HepG2 (cell line): ENCODE measurements around the gene SYPL2. TPM values are rescaled to one million over a fixed set of nuclear protein-coding genes. Genes with fewer than 3 reads are reported as not detected.

Source experiments
- ATAC-seq: fragments of 200-7000 bp; cut with Tn5 transposase; 3 replicates; pipeline ENCODE4 v1.9.1; 2020; ENCODE audit warnings: mild to moderate bottlenecking, moderate library complexity
- BruUV-seq: library from RNA; stranded (reverse); fragments of 400-500 nt; replicated peaks from 2 replicates; lab custom pipeline; 2021; lab: Mats Ljungman, UMichigan
- CTCF ChIA-PET: fragments of 300-600 bp; formaldehyde crosslinking; extraction: SDS; loops from one replicate; lab custom pipeline; 2021; ENCODE audit warnings: low total read pairs, inconsistent platforms, low intra/inter-chr PET ratio; lab: Yijun Ruan, JAX
- POLR2A ChIA-PET: fragments of 350-600 bp; sonication (Branson Sonifier 250); formaldehyde crosslinking; loops from one replicate; lab custom pipeline; 2020; ENCODE audit warnings: antibody characterized with exemption, inconsistent platforms; lab: Yijun Ruan, JAX
- DNase-seq: peaks from one replicate; pipeline ENCODE4 v3.0.0-alpha.2; 2015; ENCODE audit warnings: low spot score
- FAIRE-seq: peaks from 3 replicates; lab custom pipeline; 2011; peaks lifted over from hg19 to GRCh38; lab: Jason Lieb, UNC
- H2AFZ ChIP-seq: one replicate; pipeline ENCODE4 v1.6.1; 2011; ENCODE audit warnings: low read length, inconsistent platforms
- H3K27ac ChIP-seq: fragments of 300-600 bp; 3 replicates; pipeline ENCODE4 v1.8.0; 2011; ENCODE audit warnings: mixed run types, mild to moderate bottlenecking, mixed read lengths, low read length, inconsistent platforms; ENCODE audit not compliant: insufficient read depth; ENCODE audit errors: extremely low read length
- H3K27me3 ChIP-seq, 2 experiments: fragments of 200-600 bp in 1 of 2; 2 replicates in 1 of 2; 3 replicates in 1 of 2; pipeline versions ENCODE4 v1.6.0 to v1.8.0; 2011; ENCODE audit warnings: low read length in 2 of 2, mild to moderate bottlenecking in 2 of 2, moderate library complexity in 2 of 2, inconsistent platforms in 1 of 2; ENCODE audit not compliant: insufficient read depth in 2 of 2, control insufficient read depth in 1 of 2
- H3K36me3 ChIP-seq, 2 experiments: fragments of 200-600 bp in 1 of 2; replicated peaks in 1 of 2; 2 replicates in 1 of 2; 3 replicates in 1 of 2; pipeline versions ENCODE4 v1.5.1 to v1.8.0; 2011; ENCODE audit warnings: low read length in 2 of 2, inconsistent platforms in 1 of 2; ENCODE audit not compliant: insufficient read depth in 2 of 2, control insufficient read depth in 1 of 2
- H3K4me1 ChIP-seq: 2 replicates; pipeline ENCODE4 v1.5.1; 2012; ENCODE audit warnings: low read length, inconsistent platforms; ENCODE audit not compliant: insufficient read depth
- H3K4me2 ChIP-seq: 2 replicates; pipeline ENCODE4 v1.6.0; 2011; ENCODE audit warnings: low read depth, low read length, inconsistent platforms
- H3K4me3 ChIP-seq, 3 experiments: fragments of 200-600 bp in 1 of 3; sonication (generic), shearing (Covaris generic) in 1 of 3; replicated peaks in 1 of 3; 2 replicates each; pipeline ENCODE4 v1.5.1; 2011 to 2016; ENCODE audit warnings: low read length in 3 of 3, inconsistent platforms in 2 of 3, low read depth in 2 of 3, mild to moderate bottlenecking in 2 of 3, control low read depth in 1 of 3, mixed read lengths in 1 of 3; ENCODE audit not compliant: insufficient read depth in 1 of 3
- H3K79me2 ChIP-seq: one replicate; pipeline ENCODE4 v1.6.1; 2011; ENCODE audit warnings: low read length, inconsistent platforms; ENCODE audit not compliant: insufficient read depth
- H3K9ac ChIP-seq: 2 replicates; pipeline ENCODE4 v1.6.0; 2011; ENCODE audit warnings: mild to moderate bottlenecking, low read depth, low read length, inconsistent platforms; ENCODE audit not compliant: insufficient read depth
- H3K9me3 ChIP-seq: 2 replicates; pipeline ENCODE4 v1.5.1; 2012; ENCODE audit warnings: mild to moderate bottlenecking, low read length
- H4K20me1 ChIP-seq: 2 replicates; pipeline ENCODE4 v1.6.0; 2011; ENCODE audit warnings: inconsistent platforms, mild to moderate bottlenecking, low read length, moderate library complexity; ENCODE audit not compliant: insufficient read depth
- ELF3 ChIP-seq: IDR thresholded peaks from 2 replicates; pipeline ENCODE4 v1.6.1; 2016; ENCODE audit warnings: missing genetic modification reagents, missing compliant biosample characterization
- GATAD2A ChIP-seq: IDR thresholded peaks from 2 replicates; pipeline ENCODE4 v1.6.1; 2016
- MEIS2 ChIP-seq: sonication (generic); formaldehyde crosslinking; IDR thresholded peaks from 2 replicates; pipeline ENCODE4 v1.9.0; 2021; ENCODE audit warnings: mild to moderate bottlenecking, missing genetic modification reagents
- NR2F2 ChIP-seq: IDR thresholded peaks from 2 replicates; pipeline ENCODE4 v1.6.1; 2012; ENCODE audit warnings: low read depth, inconsistent platforms, borderline replicate concordance
- THAP11 ChIP-seq: IDR thresholded peaks from 2 replicates; pipeline ENCODE4 v1.6.1; 2016; ENCODE audit warnings: missing biosample characterization, missing genetic modification reagents
- YY1 ChIP-seq: IDR thresholded peaks from 2 replicates; pipeline ENCODE4 v1.6.1; 2011; ENCODE audit warnings: low read length, low read depth, moderate library complexity, mild to moderate bottlenecking; ENCODE audit not compliant: insufficient read depth, insufficient replicate concordance
- WGBS: methylation state at CpG from one replicate; pipeline ENCODE4 v1.1.6; 2017; ENCODE audit warnings: low lambda C conversion rate; 5-methylcytosine and 5-hydroxymethylcytosine counted together
- in situ Hi-C: cut with HindIII; loops from 2 replicates; pipeline ENCODE4 v1.10.0; 2017; ENCODE audit warnings: low pct_unique_long_range_greater_than_20kb; ENCODE audit not compliant: extremely low pct_ligation_motif_present
- intact Hi-C: fragments of 100-400 bp; cut with micrococcal nuclease; formaldehyde crosslinking; loops from one replicate; pipeline ENCODE4 v1.10.0; 2022; ENCODE audit not compliant: unreplicated experiment
- polyA plus RNA-seq, 8 experiments: library from polyadenylated mRNA; depleted of rRNA in 3 of 8; stranded (reverse) in 7 of 8; unstranded in 1 of 8; fragments of >200 nt; fragmentation: Illumina TruSeq in 4 of 8; extraction: Trizol in 4 of 8; gene quantifications; 2 replicates each; pipeline versions ENCODE4 v1.2.1 to v1.2.3, GENCODE V29; 2011 to 2016; ENCODE audit warnings: low read depth in 4 of 8, missing spikeins in 1 of 8, mixed read lengths in 1 of 8; ENCODE audit not compliant: insufficient read depth in 1 of 8
- total RNA-seq, 5 experiments: library from RNA; depleted of rRNA; stranded (reverse); fragments of >200 nt; fragmentation: Illumina TruSeq; extraction: Trizol; gene quantifications; 2 replicates each; pipeline ENCODE4 v1.2.3, GENCODE V29; 2016; ENCODE audit warnings: low read depth in 1 of 5
- TF ChIP-seq, protein P1 (sequence below): sonication (generic); formaldehyde crosslinking; IDR thresholded peaks from 2 replicates; pipeline ENCODE4 v1.8.0; 2022; ENCODE audit warnings: mild to moderate bottlenecking, missing genetic modification reagents
- TF ChIP-seq, protein P2 (sequence below): sonication (generic); formaldehyde crosslinking; IDR thresholded peaks from 2 replicates; pipeline ENCODE4 v1.4.0; 2020; ENCODE audit warnings: mild to moderate bottlenecking, low read depth, missing genetic modification reagents
- TF ChIP-seq, protein P3 (sequence below): IDR thresholded peaks from 2 replicates; pipeline ENCODE4 v1.6.1; 2018; ENCODE audit warnings: missing genetic modification reagents
- TF ChIP-seq, protein P4 (sequence below): sonication (generic); formaldehyde crosslinking; IDR thresholded peaks from 2 replicates; pipeline ENCODE4 v1.4.0; 2020; ENCODE audit warnings: mild to moderate bottlenecking, missing genetic modification reagents
- TF ChIP-seq, protein P5 (sequence below), 2 experiments: sonication (generic) in 1 of 2; formaldehyde crosslinking in 1 of 2; IDR thresholded peaks; 2 replicates each; pipeline versions ENCODE4 v1.5.1 to v1.6.1; 2011 to 2020; ENCODE audit warnings: borderline replicate concordance in 1 of 2, low read depth in 1 of 2, low read length in 1 of 2, mild to moderate bottlenecking in 1 of 2, missing genetic modification reagents in 1 of 2, moderate library complexity in 1 of 2
- TF ChIP-seq, protein P6 (sequence below): sonication (generic); IDR thresholded peaks from 2 replicates; pipeline ENCODE4 v1.6.1; 2016; ENCODE audit warnings: low read depth, borderline replicate concordance

Gene SYPL2
- total and polyA plus RNA-seq, 2 of the 13 experiments (the other 11 are each of a cell fraction or from before 2014, with no cell fraction given), result 0.17 to 0.24 TPM

DNA sequence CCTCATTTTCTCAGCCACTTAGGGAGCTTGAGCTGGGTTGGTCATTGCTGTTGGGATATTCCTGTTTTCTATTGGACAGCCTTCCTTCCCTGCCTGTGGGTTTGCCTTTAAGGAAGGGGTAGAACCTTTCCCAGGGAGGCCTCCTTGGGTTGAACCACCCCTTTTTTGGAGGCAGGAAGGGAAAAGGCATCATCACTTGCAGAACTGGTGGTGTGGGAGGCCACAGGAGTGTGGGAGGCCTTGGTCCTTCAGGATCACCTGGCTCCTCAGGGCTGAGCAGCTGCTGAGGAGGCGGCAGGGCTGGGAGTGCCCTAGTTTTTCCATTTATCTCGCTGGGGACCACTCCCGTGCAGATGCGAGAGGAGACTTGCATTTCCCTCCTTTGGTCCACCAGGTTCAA is 26.9 kb downstream of the SYPL2 start (continued):
- TF ChIP-seq, protein P1, sequence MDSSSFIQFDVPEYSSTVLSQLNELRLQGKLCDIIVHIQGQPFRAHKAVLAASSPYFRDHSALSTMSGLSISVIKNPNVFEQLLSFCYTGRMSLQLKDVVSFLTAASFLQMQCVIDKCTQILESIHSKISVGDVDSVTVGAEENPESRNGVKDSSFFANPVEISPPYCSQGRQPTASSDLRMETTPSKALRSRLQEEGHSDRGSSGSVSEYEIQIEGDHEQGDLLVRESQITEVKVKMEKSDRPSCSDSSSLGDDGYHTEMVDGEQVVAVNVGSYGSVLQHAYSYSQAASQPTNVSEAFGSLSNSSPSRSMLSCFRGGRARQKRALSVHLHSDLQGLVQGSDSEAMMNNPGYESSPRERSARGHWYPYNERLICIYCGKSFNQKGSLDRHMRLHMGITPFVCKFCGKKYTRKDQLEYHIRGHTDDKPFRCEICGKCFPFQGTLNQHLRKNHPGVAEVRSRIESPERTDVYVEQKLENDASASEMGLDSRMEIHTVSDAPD (CRISPR knock-in tag), result no peak

DNA sequence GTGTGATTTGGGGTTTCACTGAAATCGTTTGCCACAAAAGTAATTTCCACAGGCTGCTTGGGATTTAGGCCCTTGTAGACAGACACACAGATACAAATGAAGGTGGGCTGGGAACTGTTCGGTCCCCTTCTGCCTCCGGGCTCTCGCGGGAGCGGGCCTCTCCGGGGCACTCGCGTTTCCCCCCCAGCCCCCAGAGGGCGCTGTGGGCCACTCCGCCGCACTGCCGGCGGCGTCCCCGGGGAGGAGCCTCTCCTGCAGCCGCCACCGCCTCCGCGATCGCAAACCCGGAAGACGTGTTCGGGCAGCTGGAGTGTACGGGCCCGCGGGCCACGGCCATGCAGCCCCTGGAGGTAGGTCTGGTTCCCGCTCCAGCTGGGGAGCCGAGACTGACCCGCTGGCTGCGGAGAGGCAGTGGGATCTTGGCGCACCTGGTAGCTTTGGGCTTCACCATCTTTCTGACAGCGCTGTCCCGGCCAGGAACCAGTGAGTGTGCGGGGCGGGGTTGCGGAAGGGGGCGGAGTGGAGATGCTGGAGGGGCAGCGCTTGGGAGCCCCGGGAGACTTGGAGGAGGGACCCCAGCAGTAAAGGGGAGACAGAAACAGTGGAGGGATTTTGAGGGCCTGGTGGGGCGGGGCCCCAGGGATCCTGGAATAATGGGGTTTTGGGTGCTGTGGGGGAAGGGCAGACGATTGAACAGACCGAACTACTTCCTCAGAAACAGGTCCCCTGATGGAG is 27.6 kb downstream of the SYPL2 start, which contains the start of gene CYB561D1:
Gene CYB561D1 (plus strand): TSS at position 290 of the 735 bp plus-strand sequence. CDS start 46 bp downstream, at position 336.
- in situ Hi-C loops, result loop anchor here (5.0 kb wide), 1 partner anchor 38 kb away; no protein-coding TSS in a partner anchor
- BruUV-seq, result no TSS peak
- H3K36me3 ChIP-seq, result peaks cover 2 to 6% of the 10 kb centered on the region in 2 experiments; a peak in 2 of 5 replicates
- TF ChIP-seq THAP11 (CRISPR knock-in tag) (peak; percentile 90), NR2F2 (no peak), MEIS2 (peak; percentile 46; the same call in 1 of the 2 replicates), GATAD2A (CRISPR knock-in tag) (peak; percentile 21; the same call in 1 of the 2 replicates), ELF3 (CRISPR knock-in tag) (peak; percentile 91), YY1 (peak; percentile 73)
- TF ChIP-seq, protein P2, sequence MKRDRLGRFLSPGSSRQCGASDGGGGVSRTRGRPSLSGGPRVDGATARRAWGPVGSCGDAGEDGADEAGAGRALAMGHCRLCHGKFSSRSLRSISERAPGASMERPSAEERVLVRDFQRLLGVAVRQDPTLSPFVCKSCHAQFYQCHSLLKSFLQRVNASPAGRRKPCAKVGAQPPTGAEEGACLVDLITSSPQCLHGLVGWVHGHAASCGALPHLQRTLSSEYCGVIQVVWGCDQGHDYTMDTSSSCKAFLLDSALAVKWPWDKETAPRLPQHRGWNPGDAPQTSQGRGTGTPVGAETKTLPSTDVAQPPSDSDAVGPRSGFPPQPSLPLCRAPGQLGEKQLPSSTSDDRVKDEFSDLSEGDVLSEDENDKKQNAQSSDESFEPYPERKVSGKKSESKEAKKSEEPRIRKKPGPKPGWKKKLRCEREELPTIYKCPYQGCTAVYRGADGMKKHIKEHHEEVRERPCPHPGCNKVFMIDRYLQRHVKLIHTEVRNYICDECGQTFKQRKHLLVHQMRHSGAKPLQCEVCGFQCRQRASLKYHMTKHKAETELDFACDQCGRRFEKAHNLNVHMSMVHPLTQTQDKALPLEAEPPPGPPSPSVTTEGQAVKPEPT (CRISPR knock-in tag), result no peak
- TF ChIP-seq, protein P3, sequence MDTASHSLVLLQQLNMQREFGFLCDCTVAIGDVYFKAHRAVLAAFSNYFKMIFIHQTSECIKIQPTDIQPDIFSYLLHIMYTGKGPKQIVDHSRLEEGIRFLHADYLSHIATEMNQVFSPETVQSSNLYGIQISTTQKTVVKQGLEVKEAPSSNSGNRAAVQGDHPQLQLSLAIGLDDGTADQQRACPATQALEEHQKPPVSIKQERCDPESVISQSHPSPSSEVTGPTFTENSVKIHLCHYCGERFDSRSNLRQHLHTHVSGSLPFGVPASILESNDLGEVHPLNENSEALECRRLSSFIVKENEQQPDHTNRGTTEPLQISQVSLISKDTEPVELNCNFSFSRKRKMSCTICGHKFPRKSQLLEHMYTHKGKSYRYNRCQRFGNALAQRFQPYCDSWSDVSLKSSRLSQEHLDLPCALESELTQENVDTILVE (CRISPR knock-in tag), result peak; percentile 45; the same call in 1 of the 2 replicates
- TF ChIP-seq, protein P4, sequence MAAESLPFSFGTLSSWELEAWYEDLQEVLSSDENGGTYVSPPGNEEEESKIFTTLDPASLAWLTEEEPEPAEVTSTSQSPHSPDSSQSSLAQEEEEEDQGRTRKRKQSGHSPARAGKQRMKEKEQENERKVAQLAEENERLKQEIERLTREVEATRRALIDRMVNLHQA (CRISPR knock-in tag), result no peak
- TF ChIP-seq, protein P5, sequence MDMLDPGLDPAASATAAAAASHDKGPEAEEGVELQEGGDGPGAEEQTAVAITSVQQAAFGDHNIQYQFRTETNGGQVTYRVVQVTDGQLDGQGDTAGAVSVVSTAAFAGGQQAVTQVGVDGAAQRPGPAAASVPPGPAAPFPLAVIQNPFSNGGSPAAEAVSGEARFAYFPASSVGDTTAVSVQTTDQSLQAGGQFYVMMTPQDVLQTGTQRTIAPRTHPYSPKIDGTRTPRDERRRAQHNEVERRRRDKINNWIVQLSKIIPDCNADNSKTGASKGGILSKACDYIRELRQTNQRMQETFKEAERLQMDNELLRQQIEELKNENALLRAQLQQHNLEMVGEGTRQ (IDR thresholded peaks at IDR 0.05; ENCODE audit: low read depth, low read length), result no peak
- TF ChIP-seq, protein P5 (CRISPR knock-in tag; IDR thresholded peaks at IDR 0.05; ENCODE audit: borderline replicate concordance), result no peak
- TF ChIP-seq, protein P6, sequence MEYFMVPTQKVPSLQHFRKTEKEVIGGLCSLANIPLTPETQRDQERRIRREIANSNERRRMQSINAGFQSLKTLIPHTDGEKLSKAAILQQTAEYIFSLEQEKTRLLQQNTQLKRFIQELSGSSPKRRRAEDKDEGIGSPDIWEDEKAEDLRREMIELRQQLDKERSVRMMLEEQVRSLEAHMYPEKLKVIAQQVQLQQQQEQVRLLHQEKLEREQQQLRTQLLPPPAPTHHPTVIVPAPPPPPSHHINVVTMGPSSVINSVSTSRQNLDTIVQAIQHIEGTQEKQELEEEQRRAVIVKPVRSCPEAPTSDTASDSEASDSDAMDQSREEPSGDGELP, result peak; percentile 68; the same call in 1 of the 2 replicates

More for the DNA sequence above, 27.6 kb downstream of the SYPL2 start, which contains the start of gene CYB561D1:
- FAIRE-seq (peak; percentile 46), DNase-seq (peak; percentile 74), ATAC-seq (peak; percentile 91)
- Histone ChIP-seq H3K4me3 (peak within 1 kb of the TSS; percentile 91 to 98 (median 95)), H2AFZ (peak within 1 kb of the TSS; percentile 98), H3K27me3 (no peaks in the 10 kb centered on the region), H3K9ac (peak within 1 kb of the TSS; percentile 66), H4K20me1 (no peaks in the 10 kb centered on the region), H3K4me2 (peak within 1 kb of the TSS; percentile 88), H3K27ac (peak within 1 kb of the TSS; percentile 40), H3K79me2 (no peaks in the 10 kb centered on the region), H3K4me1 (peaks cover 18% of the 10 kb centered on the region), H3K9me3 (no peaks in the 10 kb centered on the region)
- intact Hi-C loops, result loop anchor here (1.0 to 5.0 kb wide), 2 partner anchors 38 to 67 kb away; partner anchors contain the start of gene PSMA5
- POLR2A ChIA-PET, result interaction anchor here (1.1 to 2.9 kb wide), 5 partner anchors 10 to 68 kb away, joined by 7 to 11 read pairs (median 9); partner anchors contain the start of genes AMIGO1, ATXN7L2 and PSMA5
- CTCF ChIA-PET, result interaction anchor here (0.8 to 2.2 kb wide), 2 partner anchors 39 to 230 kb away, joined by 5 to 32 read pairs; no protein-coding TSS in a partner anchor
- 2% methylated on average over 14 of the region's 44 CpGs for WGBS
